GM12801 (cell line): Measurements from ENCODE around the gene ANO9.

Experiments
- CTCF ChIP-seq: IDR thresholded peaks from one replicate; pipeline ENCODE4 v1.5.1; 2011; ENCODE audit warnings: control low read depth; ENCODE audit not compliant: insufficient read length; ENCODE audit errors: extremely low read depth

ANO9 gene

GRCh38 chr11:386483-386882 is 55.3 kb downstream of the ANO9 start:
- TF ChIP-seq CTCF, result no peak

GRCh38 chr11:385594-386351 is 56.0 kb downstream of the ANO9 start:
- TF ChIP-seq CTCF, result no peak

- TF ChIP-seq CTCF, result no peak
Observed at GRCh38 chr11:384511-384910, 57.3 kb downstream of the ANO9 start.

- TF ChIP-seq CTCF, result no peak
Observed at GRCh38 chr11:383431-383830, 58.4 kb downstream of the ANO9 start.

GRCh38 chr11:382081-382629 is 59.7 kb downstream of the ANO9 start:
- TF ChIP-seq CTCF, result no peak

- TF ChIP-seq CTCF, result no peak
Observed at GRCh38 chr11:381501-382072, 60.2 kb downstream of the ANO9 start.

- no peak for TF ChIP-seq CTCF
Observed at GRCh38 chr11:380996-381395, 60.8 kb downstream of the ANO9 start.
